ENCODE results near the gene CHERP.
"Not testable (repeated sequence)": the region's sequence is repeated elsewhere in the genome, so short reads cannot be mapped to it uniquely, and the experiment has no call there.

The CHERP gene

DNA sequence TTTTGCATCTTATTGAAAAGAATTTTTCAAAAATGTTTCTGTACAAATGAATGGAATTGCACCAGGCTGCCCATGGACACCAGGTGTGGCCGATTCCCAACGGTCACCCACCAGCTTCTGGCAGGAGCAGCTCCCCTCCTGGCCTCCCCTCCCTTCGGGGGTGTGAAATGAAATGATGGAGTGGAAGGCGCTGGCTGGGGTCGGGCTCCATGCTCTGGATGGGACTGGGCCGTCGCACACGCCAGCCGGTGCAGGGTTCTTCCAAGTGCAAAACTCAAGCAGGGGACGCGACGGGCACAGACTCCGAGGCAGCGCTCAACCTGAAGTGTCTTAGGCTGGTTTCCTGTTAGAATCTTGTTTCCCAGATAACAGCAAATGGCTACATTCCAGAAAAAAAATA lies 24.2 kb downstream of the CHERP start:
- DNase-seq: no peak

DNA sequence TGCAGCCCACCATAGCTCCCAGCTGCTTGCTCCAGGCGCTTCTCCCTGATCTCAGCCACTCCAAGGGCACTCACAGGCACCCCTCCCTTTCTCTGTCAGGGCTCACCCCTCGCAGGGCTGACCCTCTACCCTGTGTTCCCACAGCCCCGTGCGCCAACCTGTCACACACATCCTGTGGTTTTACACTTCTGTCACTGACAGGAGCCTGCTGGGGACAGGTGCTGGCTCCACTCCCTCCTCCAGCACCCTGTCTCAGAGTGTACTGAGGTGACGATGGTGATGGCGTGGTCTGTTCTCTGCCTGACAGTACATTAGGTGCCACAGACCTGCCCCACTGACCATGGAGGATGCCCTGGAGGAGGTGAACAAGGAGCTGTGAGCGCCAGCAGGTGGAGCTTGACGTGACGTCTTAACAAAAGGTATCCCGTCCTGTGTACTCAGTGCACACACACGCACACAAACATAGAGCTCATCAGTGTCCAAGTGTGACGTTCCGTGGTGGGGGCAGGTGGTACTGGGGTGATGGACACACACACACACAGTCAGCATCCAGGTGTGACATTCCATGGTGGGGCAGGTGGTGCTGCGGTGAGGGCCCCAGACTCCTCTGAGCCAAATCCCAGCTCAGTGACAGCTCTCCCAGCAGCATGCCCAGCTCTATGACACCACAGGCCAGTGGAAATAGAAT lies 25.2 kb downstream of the CHERP start:
- DNase-seq: no peak

DNA sequence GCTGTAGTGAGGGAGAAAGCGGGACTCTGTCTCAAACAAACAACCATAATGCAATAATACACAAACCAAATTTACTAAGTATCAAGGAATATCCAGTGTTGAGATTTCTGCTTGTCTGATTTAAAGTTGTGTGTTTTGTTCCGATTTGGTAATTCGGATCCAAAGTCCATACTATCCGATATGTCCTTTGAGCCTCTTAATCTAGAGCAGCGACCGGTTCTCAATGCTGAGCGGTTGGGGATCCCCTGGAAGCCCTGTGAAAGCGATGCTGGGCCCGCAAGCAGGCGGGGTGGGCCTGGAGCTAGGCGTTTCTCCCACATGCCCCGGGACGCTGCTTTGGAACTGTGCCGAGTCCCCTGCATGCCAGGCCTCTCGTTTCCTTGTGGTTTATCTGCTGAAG lies 25.9 kb downstream of the CHERP start:
- DNase-seq: no peak

DNA sequence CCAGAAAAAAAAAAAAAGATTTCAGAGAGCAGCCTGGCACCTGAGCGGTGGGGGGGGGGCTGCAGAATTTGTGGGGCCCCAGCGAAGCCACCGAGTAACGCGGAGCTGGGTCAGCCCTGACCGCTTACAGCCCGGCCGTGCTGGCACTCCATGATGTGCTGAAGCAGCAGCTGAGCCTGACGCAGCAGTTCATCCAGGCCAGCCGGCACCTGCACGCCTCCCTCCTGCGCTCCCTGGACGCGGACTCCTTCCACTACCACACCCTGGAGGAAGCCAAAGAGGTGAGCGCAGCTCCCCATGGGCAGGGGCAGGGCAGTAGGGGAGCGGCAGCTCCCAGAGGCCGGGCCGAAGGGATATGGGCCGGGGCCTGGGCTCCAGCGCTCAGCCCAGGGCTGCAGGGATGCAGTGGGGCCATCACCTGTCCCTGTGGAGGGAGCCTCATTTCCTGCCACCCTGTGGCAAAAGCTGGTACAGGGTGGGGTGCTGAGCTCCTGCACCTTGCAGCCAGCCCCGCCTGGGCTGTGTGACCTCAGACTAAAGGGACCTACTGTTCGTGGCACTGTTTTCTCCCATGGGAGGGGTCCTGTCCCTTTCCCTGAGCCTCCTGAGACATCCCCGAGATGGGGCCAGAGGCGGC lies 27.7 kb downstream of the CHERP start:
- DNase-seq: no peak

DNA sequence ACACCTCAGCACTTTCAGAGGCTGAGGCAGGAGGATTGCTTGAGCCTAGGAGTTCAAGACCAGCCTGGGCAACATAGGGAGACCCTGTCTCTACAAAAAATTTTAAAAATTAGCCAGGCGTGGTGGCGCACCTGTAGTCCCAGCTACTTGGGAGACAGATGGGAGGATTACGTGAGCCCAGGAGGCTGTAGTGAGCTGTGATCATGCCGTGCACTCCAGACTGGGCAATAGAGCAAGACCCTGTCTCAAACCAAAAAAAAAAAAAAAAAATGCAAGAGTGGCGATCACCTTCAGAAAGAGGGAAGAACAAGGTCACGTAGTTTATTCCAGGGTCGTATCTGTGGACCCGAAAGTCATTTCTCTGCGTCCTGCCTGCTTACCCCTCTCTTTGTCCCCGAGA lies 29.6 kb downstream of the CHERP start:
- DNase-seq: not testable (repeated sequence)

DNA sequence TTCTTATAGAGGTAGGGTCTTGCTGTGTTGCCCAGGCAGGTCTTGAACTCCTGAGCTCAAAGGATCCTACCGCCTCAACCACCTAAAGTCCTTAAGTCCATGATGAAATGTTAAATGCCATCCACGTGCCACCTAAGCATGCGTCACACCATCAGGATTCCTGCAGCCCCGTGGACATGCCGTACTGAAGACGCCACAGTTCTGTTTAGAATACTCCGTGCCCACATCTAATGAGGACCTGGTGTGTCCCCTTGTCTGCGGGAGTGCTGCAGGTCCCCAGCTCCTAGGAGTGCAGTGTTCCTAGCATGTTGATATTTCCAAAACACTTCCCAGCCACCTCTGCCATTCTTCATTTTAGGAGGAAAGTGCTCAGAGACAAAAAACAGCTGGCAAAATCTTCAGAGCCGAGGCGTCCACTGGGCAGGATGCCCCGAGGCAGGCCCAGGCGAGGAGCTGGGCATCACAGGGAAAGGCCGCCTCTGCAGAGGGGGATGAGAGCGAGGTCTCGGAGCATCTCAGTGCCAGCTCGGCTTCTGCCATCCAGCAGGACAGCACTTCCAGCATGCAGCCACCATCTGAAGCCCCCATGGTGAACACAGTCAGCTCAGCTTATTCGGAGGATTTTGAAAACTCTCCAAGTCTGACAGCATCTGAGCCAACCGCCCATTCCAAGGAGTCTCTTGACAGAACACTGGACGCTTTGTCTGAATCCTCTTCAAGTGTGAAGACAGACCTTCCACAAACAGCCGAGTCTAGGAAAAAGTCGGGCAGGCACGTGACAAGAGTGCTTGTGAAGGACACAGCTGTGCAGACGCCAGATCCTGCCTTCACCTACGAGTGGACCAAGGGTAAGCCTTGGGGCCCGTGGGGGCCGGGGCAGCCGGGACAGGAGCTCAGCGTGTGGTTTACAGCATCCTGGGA lies 32.8 kb downstream of the CHERP start:
- no peak for DNase-seq

DNA sequence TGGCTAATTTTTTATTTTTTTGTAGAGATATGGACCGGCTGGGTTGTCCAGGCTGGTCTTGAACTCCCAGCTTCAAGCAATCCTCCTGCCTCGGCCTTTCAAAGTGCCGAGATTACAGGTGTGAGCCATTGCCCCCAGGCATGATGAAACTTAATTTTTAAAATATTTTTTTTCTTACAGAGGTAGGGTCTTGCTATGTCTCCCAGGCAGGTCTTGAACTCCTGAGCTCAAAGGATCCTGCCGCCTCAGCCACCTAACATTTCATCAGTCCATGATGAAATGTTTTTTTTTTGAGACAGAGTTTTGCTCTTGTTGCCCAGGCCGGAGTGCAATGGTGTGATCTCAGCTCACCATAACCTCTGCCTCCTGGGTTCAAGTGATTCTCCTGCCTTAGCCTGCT lies 33.7 kb downstream of the CHERP start:
- DNase-seq: no peak

DNA sequence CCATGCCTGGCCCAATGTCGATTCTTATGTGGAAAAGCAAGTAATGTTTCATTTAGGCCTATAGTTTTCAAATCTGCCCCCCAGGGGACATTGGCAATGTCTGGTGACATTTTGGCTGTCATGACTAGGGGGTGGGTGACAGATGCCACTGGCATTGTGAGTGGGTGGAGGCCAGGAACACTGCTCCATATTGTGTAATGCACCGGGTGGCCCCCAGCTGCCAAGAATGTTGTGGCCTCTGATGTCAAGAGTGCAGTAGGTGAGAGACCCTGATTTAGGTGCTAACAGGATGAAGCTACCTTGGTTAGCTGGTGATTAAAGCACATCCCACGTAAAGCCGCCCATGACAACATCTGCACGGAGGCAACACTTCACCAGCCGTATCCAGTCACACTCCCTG lies 35.3 kb downstream of the CHERP start:
- DNase-seq: no peak

DNA sequence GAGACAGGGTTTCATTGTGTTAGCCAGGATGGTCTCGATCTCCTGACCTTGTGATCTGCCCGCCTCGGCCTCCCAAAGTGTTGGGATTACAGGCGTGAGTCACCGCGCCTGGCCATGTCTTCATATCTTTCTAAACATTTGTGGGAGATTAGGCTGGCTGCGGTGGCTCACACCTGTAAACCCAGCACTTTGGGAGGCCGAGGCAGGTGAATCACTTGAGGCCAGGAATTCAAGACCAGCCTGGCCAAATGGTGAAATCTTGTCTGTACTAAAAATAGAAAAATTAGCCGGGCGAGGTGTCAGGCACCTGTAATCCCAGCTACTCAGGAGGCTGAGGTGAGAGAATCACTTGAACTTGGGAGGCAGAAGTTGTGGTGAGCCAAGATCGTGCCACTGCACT lies 36.1 kb downstream of the CHERP start:
- DNase-seq: not testable (repeated sequence)

DNA sequence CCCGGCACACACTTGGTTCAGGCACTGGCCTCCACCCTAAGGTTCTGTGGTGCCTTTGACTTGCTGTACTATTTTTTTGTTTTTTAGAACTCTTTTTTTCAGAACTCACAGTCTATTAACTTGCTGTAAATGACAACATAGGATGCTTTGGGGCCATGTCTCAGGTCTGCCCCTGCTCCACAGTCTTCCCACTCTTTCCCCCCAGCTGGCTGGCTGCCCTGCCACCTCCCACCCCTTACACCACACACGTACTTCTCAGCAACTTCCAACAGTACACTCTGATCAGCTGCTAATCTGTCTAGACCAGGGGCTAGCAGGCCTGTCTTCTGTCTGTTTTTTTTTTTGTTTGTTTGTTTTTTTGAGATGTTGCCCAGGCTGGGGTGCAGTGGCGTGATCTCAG lies 38.0 kb downstream of the CHERP start:
- DNase-seq: no peak

DNA sequence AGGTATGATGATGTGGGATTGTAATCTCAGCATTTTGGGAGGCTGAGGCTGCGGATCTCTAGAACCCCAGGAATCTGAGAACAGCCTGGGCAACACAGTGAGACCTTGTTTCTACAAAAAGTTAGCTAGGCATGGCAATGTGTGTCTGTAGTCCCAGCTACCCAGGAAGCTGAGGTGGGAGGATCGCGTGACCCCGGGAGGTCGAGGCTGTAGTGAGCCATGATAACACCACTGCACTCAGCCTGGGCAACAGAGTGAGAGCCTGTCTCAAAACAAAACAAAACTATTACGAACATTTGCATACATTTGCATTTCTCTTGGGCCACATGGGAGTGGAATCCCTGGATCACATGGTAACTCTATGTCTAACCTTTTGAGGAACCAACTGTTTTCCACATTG lies 44.4 kb downstream of the CHERP start:
- no peak for DNase-seq

DNA sequence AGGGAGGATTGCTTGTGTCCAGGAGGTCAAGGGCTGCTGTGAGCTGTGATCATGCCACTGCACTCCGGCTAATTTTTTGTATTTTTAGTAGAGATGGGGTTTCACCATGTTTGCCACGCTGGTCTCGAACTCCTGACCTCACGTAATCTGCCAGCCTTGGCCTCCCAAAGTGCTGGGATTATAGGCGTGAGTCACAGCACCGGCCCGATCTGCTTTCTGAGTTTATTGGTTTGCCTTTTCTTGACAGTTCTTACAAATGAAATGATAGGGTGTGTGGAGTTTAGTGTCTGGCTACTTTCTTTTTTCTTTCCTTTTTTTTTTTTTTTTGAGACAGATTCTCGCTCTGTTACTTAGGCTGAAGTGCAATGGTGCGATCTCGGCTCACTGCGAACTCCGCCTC lies 45.2 kb downstream of the CHERP start:
- no peak for DNase-seq

DNA sequence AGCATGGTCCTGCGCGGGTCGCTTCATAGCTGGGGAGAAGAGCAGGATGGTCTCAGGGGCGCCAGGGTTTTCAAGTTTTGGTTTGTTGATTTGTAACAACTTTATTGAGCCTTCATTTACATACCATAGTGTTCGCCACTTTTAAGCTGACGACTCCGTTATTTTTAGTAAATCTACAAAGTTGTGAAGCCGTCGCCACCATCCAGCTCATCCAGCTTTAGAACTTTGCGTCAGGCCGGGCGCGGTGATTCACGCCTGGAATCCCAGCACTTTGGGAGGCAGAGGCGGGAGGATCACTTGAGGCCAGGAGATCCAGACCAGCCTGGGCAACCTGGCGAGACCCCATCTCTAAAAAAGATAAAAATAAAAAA lies 45.6 kb downstream of the CHERP start:
- DNase-seq: no peak

DNA sequence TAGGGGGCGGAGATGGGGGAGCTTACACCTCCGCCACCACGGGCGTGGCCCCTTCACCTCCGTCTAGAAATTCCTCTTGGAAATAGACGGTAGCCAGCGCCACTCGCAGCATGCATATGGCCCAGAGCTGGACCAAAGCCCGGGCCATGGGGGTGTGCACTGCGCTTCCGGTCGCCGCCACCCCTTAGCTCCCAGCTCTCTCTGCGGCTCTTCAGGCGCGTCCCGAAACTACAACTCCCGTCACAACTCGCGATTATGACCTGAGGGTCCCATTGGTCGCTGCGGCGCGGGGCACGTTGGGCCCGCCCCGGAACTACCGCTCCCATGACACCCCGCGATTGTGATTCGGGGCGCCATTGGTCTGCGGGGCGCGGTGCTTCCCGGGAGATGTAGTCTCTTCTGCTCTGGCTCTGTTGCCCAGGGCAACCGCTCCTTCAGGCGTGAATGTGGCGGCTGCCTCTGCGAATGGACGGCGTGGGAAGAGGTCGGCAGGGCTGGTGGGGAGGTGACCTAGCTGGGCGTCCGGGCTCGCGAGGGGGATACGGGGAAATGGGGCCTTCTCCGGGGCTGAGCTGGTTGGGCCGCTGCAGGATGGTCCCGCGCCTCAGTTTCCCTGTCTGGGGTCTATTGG lies 46.1 kb downstream of the CHERP start, which contains the start of the genes C19orf44 and CALR3:
Gene C19orf44, plus strand, starts transcription at position 413 of the 631 bp plus-strand sequence. CDS start 4,399 bp downstream, outside the sequence.
Gene CALR3, minus strand, starts transcription at position 186 of the 631 bp plus-strand sequence. Its CDS starts 38 bp downstream, at position 148.
- peak; percentile 97 for DNase-seq

DNA sequence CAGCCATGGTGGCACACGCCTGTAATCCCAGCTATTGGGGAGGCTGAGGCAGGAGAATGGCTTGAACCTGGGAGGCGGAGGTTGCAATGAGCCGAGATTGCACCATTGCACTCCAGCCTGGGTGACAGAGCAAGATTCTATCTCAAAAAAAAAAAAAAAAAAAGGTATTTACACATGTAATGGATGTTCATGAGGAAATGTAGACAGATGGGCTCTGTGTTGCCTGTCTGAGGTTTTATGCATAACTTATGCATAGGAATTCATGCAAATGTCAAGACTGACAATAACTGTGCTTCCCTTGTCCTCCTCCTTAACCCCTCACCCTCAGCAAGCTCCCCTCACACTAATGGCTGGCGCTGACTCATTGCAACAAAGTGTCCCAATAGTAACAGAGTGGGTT lies 55.8 kb downstream of the CHERP start:
- not testable (repeated sequence) for DNase-seq

DNA sequence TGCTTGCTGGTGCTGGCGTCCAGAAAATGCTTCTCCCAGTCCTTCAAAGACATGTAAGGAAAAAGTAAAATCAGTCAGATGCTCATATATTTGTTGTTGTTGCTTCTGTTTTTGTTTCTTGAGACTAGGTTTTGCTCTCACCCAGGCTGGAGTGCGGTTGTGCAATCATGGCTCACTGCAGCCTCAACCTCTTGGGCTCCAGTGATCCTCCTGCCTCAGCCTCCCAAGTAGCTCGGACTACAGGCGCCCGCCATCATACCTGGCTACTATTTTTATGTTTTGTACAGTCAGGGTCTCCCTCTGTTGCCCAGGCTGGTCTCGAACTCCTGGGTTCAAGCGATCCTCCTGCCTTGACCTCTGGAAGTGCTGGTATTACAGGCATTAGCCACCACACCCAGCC lies 59.5 kb downstream of the CHERP start:
- no peak for DNase-seq

DNA sequence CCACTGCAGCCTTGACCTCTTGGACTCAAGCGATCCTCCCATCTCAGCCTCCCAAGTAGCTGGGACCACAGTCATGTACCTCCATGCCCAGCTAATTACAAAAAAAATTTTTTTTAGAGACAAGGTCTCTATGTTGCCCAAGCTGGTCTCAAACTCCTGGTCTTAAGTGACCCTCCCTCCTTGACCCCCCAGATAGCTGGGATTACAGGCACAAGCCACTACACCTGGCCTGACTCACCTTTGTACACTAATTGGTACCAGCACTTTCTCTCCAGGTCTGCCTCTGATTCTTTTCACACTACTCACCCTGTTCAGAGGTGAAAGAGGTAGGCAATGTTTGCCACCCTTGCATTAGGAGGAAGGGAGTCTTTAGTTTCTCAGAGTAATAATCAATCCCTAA lies 64.9 kb downstream of the CHERP start:
- no peak for DNase-seq

DNA sequence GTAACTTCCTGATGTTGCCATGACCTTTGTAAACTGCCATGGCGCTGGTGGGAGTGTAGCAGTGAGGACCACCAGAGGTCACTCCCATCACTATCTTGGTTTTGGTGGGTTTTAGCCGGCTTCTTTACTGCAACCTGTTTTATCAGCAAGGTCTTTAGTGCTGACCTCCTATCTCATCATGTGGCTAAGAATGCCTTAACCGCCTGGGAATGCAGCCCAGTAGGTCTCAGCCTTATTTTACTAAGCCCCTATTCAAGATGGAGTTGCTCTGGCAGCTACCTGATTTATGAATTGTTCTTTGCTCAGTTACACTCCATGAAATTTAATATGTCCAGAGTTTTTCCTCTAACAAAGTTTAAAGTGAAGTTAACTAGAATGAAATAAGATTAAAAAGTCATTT lies 65.8 kb downstream of the CHERP start:
- no peak for DNase-seq

DNA sequence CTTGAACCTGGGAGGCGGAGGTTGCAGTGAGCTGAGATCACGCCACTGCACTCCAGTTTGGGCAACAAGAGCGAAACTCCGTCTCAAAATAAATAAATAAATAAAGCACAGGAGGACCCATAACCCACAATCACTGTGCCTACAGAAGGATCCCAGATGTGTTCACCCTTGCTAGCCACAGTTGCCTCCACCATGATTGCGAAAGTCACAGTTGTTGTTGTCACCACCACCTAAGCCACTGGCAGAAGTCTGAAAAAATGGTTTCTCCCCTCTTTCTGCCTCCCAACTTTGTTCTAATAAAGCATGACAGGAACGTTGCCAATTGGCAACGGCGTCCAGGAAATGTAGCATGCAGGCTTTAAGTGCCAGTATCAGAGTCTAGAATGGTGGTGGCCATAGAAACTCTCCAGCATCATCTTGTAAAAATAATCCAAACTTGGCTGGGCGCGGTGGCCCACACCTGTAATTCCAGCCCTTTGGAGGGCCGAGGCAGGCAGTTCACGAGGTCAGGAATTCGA lies 68.3 kb downstream of the CHERP start:
- DNase-seq: no peak

DNA sequence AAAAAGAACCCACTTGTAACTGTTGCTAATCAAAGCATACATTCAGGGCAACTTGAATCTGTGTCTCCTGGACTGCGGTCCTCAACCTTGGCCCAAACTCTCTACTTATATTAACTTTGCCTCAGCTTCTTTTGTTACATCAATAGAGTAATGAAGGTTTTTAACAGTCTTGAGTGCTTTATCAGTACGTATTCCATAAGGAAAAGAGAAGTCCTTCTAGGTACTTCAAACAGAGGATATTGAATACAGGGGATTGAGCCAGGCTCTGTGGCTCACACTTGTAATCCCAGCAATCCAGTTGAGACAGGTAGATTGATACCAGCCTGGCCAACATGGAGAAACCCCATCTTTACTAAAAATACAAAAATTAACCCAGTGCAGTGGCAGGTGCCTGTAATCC lies 69.2 kb downstream of the CHERP start:
- no peak for DNase-seq

DNA sequence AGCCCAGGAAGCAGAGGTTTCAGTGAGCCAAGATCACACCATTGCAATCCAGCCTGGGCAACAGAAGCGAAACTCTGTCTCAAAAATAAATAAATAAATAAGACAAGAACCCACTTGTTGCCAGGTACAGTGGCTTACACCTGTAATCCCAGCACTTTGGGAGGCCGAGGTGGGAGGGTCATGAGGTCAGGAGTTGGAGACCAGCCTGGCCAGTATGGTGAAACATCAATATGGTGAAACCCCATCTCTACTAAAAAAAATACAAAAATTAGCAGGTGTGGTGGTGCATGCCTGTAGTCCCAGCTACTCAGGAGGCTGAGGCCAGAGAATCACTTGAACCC lies 69.7 kb downstream of the CHERP start:
- not testable (repeated sequence) for DNase-seq

DNA sequence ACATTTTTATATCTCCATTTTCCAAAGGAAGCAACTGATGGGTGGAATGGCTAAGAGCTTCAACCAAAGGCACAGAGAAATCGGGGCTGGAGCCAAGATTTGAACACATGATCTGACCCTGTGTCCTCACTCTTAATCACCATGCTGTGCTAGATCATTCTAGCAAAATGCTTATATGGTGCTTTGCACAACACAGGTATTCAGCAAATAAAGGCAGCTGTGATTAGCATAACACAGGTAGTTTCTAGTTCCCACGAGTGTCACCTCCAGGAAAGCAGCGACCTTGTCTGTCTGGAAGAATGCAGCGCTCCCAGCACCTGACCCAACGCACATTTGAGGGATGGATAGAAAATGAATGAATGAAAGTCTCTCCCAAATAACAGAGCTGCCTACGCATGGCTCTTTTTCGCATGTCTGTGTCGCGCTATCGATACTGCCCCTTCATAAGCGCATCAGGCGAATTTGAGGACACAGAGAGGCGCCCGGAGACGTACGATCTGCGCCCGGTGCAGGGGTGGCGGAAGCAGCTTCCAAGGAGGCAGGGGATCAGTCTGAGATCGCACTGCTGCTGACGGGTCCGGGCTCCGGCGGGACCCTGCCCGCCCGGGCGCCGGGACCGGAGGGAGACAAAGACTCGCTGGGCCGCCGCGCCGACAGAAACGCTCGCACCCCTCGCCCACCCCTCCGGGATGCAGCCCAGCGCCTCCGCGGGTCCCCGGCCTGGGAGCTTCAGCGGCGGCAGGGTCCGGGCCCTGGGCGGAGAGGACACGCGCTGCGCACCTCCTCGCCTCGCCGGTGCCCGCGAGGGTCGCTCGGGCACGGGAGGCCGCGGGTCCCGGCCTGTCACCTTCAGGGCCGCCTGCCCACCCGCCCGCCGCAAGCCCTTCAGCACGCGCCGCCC lies 71.1 kb downstream of the CHERP start:
- peak; percentile 20 for DNase-seq
